ENCODE results near the gene ERG.

DNA sequence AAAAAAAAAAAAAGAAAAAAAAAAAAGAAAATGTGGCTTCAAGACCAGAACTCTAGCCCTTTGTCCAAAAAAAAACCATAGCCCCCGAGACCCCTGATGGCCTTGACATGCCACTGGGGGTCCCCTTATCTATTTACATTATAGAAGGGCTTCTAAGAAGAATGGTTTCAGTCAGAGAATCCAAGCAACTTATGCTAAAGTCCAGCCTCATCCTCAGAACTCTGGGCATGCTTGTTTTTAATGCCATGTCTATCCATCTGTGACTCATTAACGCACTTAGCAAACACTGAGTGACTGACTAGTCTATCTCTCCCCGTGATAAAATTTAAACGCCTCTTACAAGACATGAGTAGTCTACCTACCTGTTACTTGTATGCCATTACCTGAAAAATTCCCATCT, 29.3 kb downstream of the ERG start:
- no peak for TF ChIP-seq POLR2AphosphoS5 (IDR thresholded peaks at IDR 0.05; ENCODE audit: low read depth, low read length)
- TF ChIP-seq SIN3A (IDR thresholded peaks at IDR 0.05; ENCODE audit: borderline replicate concordance, insufficient read depth, low read length), result no peak
- TF ChIP-seq, protein P1, sequence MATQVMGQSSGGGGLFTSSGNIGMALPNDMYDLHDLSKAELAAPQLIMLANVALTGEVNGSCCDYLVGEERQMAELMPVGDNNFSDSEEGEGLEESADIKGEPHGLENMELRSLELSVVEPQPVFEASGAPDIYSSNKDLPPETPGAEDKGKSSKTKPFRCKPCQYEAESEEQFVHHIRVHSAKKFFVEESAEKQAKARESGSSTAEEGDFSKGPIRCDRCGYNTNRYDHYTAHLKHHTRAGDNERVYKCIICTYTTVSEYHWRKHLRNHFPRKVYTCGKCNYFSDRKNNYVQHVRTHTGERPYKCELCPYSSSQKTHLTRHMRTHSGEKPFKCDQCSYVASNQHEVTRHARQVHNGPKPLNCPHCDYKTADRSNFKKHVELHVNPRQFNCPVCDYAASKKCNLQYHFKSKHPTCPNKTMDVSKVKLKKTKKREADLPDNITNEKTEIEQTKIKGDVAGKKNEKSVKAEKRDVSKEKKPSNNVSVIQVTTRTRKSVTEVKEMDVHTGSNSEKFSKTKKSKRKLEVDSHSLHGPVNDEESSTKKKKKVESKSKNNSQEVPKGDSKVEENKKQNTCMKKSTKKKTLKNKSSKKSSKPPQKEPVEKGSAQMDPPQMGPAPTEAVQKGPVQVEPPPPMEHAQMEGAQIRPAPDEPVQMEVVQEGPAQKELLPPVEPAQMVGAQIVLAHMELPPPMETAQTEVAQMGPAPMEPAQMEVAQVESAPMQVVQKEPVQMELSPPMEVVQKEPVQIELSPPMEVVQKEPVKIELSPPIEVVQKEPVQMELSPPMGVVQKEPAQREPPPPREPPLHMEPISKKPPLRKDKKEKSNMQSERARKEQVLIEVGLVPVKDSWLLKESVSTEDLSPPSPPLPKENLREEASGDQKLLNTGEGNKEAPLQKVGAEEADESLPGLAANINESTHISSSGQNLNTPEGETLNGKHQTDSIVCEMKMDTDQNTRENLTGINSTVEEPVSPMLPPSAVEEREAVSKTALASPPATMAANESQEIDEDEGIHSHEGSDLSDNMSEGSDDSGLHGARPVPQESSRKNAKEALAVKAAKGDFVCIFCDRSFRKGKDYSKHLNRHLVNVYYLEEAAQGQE (IDR thresholded peaks at IDR 0.05; ENCODE audit: insufficient read depth in 1 of 2, low read depth in 2 of 2, low read length in 2 of 2), result no peak
